Inferior parietal cortex (tissue), 1 donor: ENCODE results near the gene CHD2.

ENCODE experiments used
- DNase-seq: peaks from one replicate; pipeline ENCODE4 v3.0.0-alpha.2; 2016; ENCODE audit errors: extremely low spot score

The CHD2 gene

GRCh38 chr15:93067649-93068085 lies 167.5 kb downstream of the CHD2 start:
- DNase-seq = no peak

DNA sequence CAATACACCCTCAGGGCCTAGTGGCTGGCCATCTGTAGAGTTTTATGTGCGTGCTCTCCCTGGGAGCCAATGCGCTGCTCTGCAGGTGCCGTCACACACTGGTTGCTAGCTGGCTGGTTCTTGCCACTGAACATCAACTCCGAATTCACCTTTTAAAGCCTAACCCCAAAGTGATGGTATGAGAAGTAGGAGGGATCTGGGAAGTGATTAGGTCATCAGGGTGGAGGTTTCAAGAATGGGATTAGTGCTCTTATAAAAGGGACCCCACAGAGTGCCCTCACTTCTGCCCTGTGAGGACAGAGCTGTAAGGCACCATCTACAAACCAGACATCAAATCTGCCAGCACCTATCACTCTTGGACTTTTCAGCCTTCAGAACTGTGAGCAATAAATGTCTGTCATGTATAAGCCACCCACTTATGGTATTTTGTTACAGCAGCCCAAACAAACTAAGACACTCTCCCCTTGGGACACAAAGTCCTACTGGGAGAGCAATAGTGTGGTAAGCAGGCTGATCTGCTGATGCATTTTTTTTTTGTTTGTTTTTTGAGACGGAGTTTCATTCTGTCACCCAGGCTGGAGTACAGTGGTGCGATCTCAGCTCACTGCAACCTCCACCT lies 168.6 kb downstream of the CHD2 start:
- no peak for DNase-seq

DNA sequence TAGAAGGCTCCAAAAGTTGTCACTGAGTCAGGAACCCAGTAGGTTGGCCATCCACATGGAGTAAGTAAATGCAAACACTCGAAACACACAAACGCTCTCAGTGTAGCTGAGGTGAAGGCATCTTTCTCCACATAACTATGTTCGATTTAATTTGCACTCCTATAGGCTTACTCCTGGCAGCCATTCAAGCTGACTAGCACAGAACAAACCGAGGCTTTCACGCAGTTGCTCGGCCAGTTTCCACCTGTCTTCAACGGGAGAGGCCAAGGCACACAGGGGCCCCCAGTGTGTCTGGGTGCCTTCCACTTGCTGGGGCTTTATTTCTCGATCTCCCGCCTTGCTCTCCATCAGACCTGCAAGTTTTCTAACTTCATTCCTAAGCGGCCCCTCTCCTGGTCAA lies 170.0 kb downstream of the CHD2 start:
- DNase-seq = no peak

DNA sequence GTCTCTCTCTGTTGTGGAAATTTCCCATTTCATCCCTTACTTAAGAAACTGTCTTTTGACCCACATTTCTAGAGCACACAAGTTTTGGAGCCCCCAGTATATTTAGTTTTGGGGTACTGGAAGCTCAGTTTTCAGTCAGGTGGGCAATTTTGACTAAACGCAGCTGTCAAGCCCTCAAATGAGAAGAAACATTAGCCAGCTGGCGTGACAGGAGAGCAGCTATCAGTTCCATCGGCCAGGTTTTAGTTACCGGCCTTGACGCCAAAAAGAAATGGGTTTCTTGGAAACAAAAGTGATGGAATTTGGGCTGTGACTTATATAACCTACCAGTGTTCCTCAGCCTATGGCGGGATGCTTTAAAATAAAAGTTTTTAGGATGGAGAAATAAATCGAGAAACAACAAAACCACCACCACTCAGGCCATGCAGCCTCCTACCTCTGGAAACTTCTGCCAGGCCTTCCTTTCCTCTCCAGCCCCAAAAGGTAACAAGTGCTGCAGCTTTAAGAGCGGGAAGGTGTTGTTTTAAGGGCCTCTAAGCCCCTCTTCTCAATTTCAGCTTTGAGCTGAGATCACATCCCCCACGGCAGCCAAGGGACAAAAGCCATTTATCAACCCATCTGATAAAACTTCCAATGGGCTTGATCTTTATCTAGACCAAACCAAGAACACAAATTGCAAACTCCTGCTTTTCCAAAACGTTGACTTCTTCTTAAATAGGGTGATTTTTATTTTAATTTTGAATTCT lies 170.6 kb downstream of the CHD2 start:
- no peak for DNase-seq

DNA sequence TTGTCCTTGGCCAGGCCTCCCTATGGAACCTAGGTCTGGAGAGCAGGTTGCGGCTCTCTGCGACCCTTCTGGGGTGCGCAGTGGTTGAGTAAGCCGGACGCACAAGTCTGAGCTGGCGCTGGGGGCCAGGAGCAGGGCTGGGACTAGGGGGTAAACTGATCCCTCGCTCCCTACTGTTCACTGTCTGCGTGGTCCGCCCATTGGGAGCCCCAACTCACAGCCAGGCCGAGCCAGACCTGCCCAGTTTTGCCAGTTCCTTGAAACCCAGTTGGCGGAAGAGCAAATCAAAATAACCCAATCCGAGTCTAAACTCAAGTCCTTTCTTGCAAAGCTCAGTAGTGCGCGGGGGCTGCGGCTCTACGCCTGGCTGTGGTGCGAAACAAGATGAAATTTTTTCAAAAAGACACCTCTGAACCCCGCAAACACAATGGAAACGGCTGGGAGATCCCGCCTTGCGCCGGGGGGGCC lies 171.4 kb downstream of the CHD2 start:
- DNase-seq = no peak

- no peak for DNase-seq
Measured at GRCh38 chr15:93072011-93072410, 171.9 kb downstream of the CHD2 start.

- no peak for DNase-seq
Measured at GRCh38 chr15:93072411-93073394, 172.6 kb downstream of the CHD2 start.

DNA sequence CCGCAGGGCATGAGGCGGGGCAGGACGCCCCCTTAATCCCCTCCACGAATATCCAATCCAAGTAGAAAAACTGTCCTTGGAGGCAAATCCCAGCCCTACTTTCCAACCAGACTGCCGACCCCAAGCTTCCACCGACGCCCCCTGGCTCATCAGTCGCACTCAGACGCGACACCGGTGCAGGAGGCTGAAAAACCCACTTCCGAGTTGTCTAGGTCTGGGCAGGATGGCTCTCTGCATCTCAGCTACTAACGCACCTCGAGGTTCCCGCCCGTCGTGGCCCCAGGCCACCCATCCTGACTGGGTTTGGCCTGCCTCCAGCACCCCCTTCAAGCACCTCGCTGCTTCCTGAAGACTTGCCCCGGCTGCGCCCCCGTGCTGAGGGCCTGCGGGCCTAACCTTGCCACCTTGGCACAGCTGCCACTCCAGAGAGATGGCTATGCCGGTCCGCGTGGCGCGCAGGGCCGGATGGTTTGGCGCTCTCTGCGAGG lies 173.4 kb downstream of the CHD2 start:
- DNase-seq = no peak

DNA sequence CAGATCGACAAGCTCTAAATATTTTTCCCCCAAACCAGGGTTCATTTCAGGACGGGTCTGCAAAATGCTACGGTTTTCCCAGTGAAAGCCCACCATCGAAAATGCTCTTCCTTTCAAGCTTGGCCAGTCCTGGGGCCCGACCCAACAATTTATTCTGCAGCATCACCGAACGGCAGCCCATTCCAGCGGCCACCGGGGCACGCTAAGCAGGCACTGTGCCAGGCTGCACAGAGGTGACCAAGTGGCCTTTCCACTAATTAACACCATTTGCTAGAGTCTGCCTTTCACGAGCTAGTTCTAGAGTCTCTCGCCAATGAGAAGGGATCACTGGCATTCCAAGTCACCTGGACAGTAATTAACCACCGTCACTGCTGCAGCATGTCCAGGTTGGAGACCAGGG lies 174.5 kb downstream of the CHD2 start:
- no peak for DNase-seq

DNA sequence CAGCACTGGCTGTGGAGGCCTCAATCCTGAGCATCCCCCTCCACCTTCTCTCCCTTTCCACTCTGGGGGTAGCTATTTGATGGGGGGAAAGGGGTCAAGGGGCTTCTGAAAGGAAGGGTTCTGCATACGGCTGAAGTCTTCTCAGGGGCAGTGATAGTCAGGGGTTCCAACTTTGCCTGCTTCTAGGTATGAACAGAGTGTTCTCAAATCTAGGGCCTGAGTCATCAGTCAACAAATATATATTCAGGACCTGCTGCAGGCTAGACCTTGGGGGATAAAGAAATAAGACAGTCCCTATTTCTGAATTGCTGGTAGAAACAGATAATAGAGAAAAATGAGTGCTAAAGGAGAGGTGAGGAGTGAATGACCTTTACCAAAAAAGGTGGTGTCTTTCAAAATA lies 176.1 kb downstream of the CHD2 start:
- no peak for DNase-seq

- DNase-seq = no peak
Measured at GRCh38 chr15:93076875-93077274, 176.8 kb downstream of the CHD2 start.
